Measurements from ENCODE around the gene EMILIN3.

EMILIN3 gene

DNA sequence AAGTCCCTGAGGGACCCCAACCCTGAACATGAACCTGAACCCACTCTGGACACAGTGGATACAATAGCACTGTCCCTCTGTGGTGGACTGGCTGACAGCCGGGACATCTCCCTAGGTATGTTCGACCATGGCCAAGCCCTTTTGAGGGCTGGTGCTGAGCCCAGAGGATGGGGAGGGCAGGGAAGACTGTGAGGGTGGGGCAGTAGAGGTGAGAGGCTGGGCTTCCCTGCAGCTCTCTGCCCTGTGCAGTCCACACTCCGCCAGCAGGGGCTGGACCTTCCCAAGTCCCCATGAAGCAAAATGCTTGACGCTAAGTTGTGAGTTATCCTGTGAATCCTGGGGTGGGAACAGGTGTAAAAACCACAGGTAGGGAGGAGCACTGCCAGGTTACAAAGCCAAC, 14.5 kb downstream of the EMILIN3 start:
- CTCF ChIA-PET = interaction anchor here (2.0 to 2.9 kb wide), 2 partner anchors 11 to 12 kb away, joined by 9 to 12 read pairs; partner anchors contain the start of gene LPIN3
- TF ChIP-seq, protein P1, sequence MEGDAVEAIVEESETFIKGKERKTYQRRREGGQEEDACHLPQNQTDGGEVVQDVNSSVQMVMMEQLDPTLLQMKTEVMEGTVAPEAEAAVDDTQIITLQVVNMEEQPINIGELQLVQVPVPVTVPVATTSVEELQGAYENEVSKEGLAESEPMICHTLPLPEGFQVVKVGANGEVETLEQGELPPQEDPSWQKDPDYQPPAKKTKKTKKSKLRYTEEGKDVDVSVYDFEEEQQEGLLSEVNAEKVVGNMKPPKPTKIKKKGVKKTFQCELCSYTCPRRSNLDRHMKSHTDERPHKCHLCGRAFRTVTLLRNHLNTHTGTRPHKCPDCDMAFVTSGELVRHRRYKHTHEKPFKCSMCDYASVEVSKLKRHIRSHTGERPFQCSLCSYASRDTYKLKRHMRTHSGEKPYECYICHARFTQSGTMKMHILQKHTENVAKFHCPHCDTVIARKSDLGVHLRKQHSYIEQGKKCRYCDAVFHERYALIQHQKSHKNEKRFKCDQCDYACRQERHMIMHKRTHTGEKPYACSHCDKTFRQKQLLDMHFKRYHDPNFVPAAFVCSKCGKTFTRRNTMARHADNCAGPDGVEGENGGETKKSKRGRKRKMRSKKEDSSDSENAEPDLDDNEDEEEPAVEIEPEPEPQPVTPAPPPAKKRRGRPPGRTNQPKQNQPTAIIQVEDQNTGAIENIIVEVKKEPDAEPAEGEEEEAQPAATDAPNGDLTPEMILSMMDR (IDR thresholded peaks at IDR 0.05; ENCODE audit: control extremely low read depth, extremely low read depth, low read depth, missing control alignments) = no peak
- POLR2A ChIA-PET = no interaction called here
- no peak for DNase-seq (ENCODE audit: extremely low spot score)

DNA sequence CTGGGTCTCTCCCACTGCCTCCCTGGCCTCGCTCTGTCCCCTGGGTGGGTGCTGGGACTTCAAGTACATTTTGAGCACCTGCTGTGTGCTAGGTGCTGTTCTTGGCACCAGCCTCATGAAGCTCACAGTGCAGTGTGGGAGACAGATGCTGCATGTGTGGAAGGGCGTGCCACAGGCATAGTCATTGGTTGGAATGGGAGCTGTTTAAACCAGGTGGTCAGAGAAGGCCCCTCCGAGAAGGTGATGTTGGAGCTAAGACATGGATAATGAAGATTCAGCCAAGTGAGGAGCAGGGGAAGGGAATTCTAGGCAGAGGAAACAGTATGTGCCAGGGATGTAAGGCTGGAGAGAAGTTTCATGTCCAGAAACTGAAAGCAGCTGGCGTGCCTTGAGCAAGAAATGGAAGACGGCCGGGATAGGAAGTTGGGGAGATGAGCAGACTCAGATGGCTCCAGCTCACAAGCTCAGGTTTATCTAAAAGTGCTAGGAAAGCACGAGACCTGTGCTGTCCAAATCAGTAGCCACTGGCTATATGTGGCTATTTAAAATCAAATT, 16.1 kb downstream of the EMILIN3 start:
- DNase-seq (ENCODE audit: extremely low spot score) = no peak

DNA sequence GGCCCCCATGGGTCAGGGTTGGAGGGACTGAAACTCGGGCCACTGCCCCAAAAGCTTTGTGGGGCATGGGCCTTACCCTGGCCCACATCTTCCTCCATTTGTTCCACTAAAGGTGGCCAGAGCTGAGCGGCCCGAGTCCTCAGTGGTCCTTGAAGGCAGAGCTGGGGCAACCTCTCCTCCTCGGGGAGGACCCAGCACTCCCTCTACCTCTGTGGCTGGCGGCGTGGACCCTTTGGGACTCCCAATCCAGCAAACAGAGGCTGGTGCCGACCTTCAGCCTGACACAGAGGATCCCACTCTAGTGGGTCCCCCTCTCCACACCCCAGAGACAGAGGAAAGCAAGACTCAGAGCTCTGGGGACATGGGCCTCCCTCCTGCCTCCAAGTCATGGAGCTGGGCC, 16.7 kb downstream of the EMILIN3 start:
- DNase-seq (ENCODE audit: extremely low spot score) = no peak
- TF ChIP-seq, protein P1 (IDR thresholded peaks at IDR 0.05; ENCODE audit: control extremely low read depth, extremely low read depth, low read depth, missing control alignments) = no peak
- ChIA-PET CTCF (interaction anchor here (0.9 to 2.0 kb wide), 5 partner anchors 9 to 377 kb away, joined by 3 to 9 read pairs (median 3); partner anchors contain the start of gene LPIN3), POLR2A (no interaction called here)

More for the DNA sequence above, 16.1 kb downstream of the EMILIN3 start:
- CTCF ChIA-PET = interaction anchor here (0.9 to 2.0 kb wide), 5 partner anchors 10 to 377 kb away, joined by 3 to 9 read pairs (median 3); partner anchors contain the start of gene LPIN3
- TF ChIP-seq, protein P1 (IDR thresholded peaks at IDR 0.05; ENCODE audit: control extremely low read depth, extremely low read depth, low read depth, missing control alignments) = no peak
- POLR2A ChIA-PET = no interaction called here

DNA sequence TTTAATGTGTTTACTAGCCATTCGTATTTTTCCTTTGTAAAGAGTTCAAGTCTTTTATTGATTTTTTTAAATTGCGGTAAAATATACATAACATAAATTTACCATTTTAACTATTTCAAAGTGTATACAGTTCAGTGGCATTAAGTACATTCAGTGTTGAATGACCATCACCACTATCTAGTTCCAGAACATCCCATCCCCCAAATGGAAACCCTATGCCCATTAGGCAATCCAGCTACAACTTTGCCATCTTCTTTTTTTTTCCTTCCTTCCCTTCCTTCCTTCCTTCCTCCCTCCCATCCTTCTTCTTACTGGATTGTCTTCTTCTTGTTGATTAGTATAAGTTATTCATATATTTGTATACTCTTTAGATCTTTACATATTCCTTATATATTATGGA, 17.4 kb downstream of the EMILIN3 start:
- no peak for DNase-seq (ENCODE audit: extremely low spot score)
- CTCF ChIA-PET = no interaction called here
- TF ChIP-seq, protein P1 (IDR thresholded peaks at IDR 0.05; ENCODE audit: control extremely low read depth, extremely low read depth, low read depth, missing control alignments) = no peak
- POLR2A ChIA-PET = no interaction called here

DNA sequence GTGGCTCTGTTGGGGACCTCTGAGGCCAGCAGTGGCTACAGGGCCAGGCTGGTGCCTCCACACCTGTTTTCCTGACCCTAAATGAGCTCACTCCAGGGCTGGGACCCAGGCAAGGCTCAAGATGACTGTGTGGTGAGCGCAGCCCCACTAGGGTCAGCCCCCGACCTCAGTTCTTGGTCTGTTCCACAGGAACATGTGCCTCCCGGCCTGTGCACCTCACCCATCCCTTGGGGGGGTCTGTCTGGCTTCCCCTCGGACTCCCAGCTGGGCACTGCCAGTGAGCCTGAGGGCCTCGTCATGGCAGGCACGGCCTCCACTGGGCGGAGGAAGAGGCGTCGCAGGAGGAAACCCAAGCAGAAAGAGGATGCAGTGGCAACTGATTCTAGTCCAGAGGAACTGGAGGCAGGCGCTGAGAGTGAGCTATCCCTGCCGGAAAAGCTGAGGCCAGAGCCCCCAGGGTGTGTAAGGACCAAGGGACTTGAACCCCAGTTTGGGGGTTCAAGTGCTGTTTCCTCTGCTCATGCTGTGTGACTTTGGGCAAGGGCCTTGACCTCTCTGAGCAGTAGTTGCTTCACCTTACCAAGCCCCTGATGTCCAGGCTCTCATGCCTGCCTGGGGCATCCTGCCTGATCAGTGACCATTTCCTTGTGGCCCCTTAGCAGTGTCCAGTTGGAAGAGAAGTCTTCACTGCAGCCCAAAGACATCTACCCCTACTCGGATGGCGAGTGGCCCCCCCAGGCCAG, 18.0 kb downstream of the EMILIN3 start:
- ChIA-PET CTCF (interaction anchor here (1.4 to 1.6 kb wide), 2 partner anchors 9 to 380 kb away, joined by 3 to 5 read pairs; no protein-coding TSS in a partner anchor), POLR2A (no interaction called here)
- TF ChIP-seq, protein P1 (IDR thresholded peaks at IDR 0.05; ENCODE audit: control extremely low read depth, extremely low read depth, low read depth, missing control alignments) = no peak
- no peak for DNase-seq (ENCODE audit: extremely low spot score)

DNA sequence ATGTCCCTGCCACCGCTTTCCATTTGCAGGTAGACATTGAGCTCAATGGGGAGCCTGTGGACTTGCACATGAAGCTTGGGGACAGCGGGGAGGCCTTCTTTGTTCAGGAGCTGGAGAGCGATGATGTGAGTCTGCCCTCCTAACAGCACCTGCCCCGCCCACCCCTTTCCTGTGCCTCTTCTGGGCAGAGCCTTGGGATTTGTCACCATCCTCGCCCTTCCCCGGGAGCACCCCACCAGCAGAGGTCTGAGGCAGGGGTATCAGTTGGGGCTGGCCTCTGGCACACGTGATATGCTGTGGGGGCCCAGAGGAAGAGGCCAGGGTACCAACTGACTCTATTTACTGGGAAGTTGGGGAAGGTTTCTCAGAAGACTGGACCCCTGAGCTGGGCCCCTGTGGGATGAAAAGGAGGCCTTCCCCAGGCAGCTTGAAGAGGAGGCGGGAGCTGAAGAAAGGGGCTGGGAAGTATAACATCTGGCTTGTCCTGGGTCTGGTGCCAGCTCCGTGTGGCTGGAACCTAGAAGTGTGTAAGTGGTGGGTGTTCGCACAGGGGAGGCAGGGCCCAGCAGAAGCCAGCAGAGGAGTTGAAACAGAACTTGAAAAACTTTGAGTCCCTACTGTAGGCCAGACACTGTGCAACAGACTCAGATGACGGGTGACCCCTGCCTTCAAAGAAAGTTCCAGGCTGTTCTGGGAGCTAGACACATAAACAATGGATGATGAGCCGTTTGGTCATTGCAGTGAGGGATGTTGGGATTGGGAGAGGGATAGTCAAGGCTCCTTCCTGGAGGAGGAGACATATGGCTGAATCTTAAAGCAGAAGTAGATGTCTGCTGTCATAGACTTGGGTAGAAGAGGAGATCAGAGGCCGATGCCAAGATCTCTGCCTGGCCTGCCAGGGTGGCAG, 18.8 kb downstream of the EMILIN3 start:
- DNase-seq (ENCODE audit: extremely low spot score) = no peak
- TF ChIP-seq, protein P1 (IDR thresholded peaks at IDR 0.05; ENCODE audit: control extremely low read depth, extremely low read depth, low read depth, missing control alignments) = no peak
- POLR2A ChIA-PET = no interaction called here
- CTCF ChIA-PET = interaction anchor here (1.4 to 1.7 kb wide), 3 partner anchors 8 to 379 kb away, joined by 3 to 5 read pairs (median 5); no protein-coding TSS in a partner anchor

Data from GM10248 (cell line).